Fibroblast of villous mesenchyme (primary cell): ENCODE measurements around the gene SYVN1. TPM values are rescaled to one million over a fixed set of nuclear protein-coding genes. Genes with fewer than 3 reads are reported as not detected.

Experiments used
- DNase-seq: peaks from one replicate; pipeline ENCODE4 v3.0.0-alpha.2; 2010; ENCODE audit warnings: low read depth
- H3K4me3 ChIP-seq: 2 replicates; pipeline ENCODE4 v1.5.1; 2011; ENCODE audit warnings: low read depth, mild to moderate bottlenecking, low read length
- CTCF ChIP-seq: IDR thresholded peaks from 2 replicates; pipeline ENCODE4 v1.5.1; 2012; ENCODE audit warnings: low read depth, mild to moderate bottlenecking, low read length; ENCODE audit not compliant: insufficient read depth
- total RNA-seq: library from RNA; depleted of rRNA; stranded (reverse); fragments of >200 nt; gene quantifications from 2 replicates; pipeline ENCODE4 v1.2.3, GENCODE V29; 2012

Gene SYVN1
- total RNA-seq, 1 donor = 13.0 TPM

DNA sequence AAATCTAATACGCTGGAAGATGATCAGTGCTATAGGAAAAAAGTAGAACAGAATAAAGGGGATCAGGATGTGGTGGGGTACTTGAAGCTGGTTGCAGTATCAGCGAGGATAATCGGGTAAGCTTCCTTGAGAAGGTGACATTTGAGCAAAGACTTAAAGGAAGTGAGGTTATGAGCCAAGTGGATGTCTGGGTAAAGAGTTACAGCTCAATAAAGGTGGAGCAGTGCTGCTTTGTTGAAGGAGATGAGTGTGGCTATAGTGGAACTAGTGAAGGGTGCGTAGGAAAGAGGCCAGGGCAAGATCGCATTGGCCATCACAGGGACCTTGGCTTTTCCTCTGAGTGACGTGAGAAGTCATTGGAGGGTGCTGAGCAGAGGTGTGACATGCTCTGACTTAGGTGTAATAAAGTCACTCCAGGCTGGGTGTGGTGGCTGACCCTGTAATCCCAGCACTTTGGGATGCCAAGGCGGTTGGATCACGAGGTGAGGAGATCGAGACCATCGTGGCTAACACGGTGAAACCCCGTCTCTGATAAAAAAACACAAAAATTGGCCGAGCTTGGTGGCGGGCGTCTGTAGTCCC, 2.3 kb upstream of the SYVN1 start:
- DNase-seq = no peak
- H3K4me3 ChIP-seq = no peak overlapping the region
- TF ChIP-seq CTCF = no peak

GRCh38 chr11:65135633-65136145, 1.4 kb upstream of the SYVN1 start:
- DNase-seq = no peak
- H3K4me3 ChIP-seq = peak overlapping the region; percentile 90
- TF ChIP-seq CTCF = no peak

- H3K4me3 ChIP-seq = peak overlapping the region; percentile 90
- no peak for TF ChIP-seq CTCF
- DNase-seq = peak; percentile 98
Observed at GRCh38 chr11:65134952-65135632, 773 bp upstream of the SYVN1 start.

- no peak for TF ChIP-seq CTCF
- peak overlapping the region; percentile 90 for H3K4me3 ChIP-seq
- no peak for DNase-seq
Observed at GRCh38 chr11:65133724-65134123, 595 bp downstream of the SYVN1 start.

- peak overlapping the region; percentile 90 for H3K4me3 ChIP-seq
- no peak for DNase-seq
Observed at GRCh38 chr11:65132988-65133700, 1.2 kb downstream of the SYVN1 start.

More at GRCh38 chr11:65132988-65133700, 1.2 kb downstream of the SYVN1 start:
- TF ChIP-seq CTCF = no peak
